Ovary (tissue), 9 donors: ENCODE measurements around the gene PFKL. TPM values are rescaled to one million over a fixed set of nuclear protein-coding genes. Genes with fewer than 3 reads are reported as not detected.
"Not testable (repeated sequence)": the region's sequence is repeated elsewhere in the genome, so short reads cannot be mapped to it uniquely, and the experiment has no call there.

ENCODE experiments used
- DNase-seq, 5 donors: peaks; one replicate each; pipeline ENCODE4 v3.0.0-alpha.2; 2019 to 2020
- H3K27ac ChIP-seq, 2 donors: fragments of 200-600 bp; one replicate each; pipeline versions ENCODE4 v1.5.1 to v1.8.0; 2019 to 2022
- H3K27me3 ChIP-seq: fragments of 200-600 bp; one replicate; pipeline ENCODE4 v1.8.0; 2022
- H3K36me3 ChIP-seq: fragments of 200-600 bp; sonication (generic); one replicate; pipeline ENCODE4 v1.5.1; 2019
- H3K4me1 ChIP-seq: one replicate; pipeline ENCODE4 v1.8.1; 2013; ENCODE audit warnings: mild to moderate bottlenecking, moderate library complexity; ENCODE audit not compliant: insufficient read depth
- H3K4me3 ChIP-seq: fragments of 200-600 bp; sonication (generic); one replicate; pipeline ENCODE4 v1.5.1; 2017
- H3K9me3 ChIP-seq, 2 donors: fragments of 200-600 bp in 1 of 2; sonication (generic) in 1 of 2; one replicate each; pipeline versions ENCODE4 v1.5.1 to v1.8.1; 2013 to 2019; ENCODE audit warnings: mild to moderate bottlenecking in 1 of 2, moderate library complexity in 1 of 2
- EP300 ChIP-seq: sonication (generic); formaldehyde crosslinking; IDR thresholded peaks from one replicate; pipeline ENCODE4 v1.6.1; 2017; ENCODE audit warnings: antibody characterized with exemption
- POLR2A ChIP-seq: fragments of 450-650 bp; IDR thresholded peaks from one replicate; pipeline ENCODE4 v1.6.1; 2017; ENCODE audit warnings: antibody characterized with exemption, mild to moderate bottlenecking, moderate library complexity
- WGBS, 3 donors: extraction: QIAGEN DNeasy Blood & Tissue Kit in 1 of 3; methylation state at CpG; one replicate each; pipeline versions ENCODE4 v1.1.5 to v1.1.7; 2013 to 2017; 5-methylcytosine and 5-hydroxymethylcytosine counted together
- intact Hi-C, 4 donors: fragments of 100-400 bp; cut with DNase I; formaldehyde crosslinking; loops; one replicate each; pipeline versions ENCODE4 v1.11.0 to v1.15.1; 2022 to 2023
- polyA plus RNA-seq, 2 donors: library from polyadenylated mRNA; stranded (reverse); fragments of 200-250 nt in 1 of 2; fragments of 350-450 nt in 1 of 2; fragmentation: Illumina TruSeq in 1 of 2; extraction: RNeasy Lipid Tissue Mini Kit (QIAGEN cat#74804) in 1 of 2; gene quantifications; one replicate each; pipeline ENCODE4 v1.2.3, GENCODE V29; 2013 to 2014
- total RNA-seq, 7 donors: library from RNA; depleted of rRNA in 2 of 7; stranded (reverse); fragments of >200 nt in 2 of 7; fragmentation: NEBNext Ultra II Directional in 3 of 7; extraction: Animal tissue kit (Norgen Biotek cat#: 25700) in 3 of 7; gene quantifications; one replicate each; pipeline versions ENCODE4 v1.1.0 to v1.2.4, GENCODE V29; 2016 to 2023
- TF ChIP-seq, protein P1 (sequence below), 3 donors: fragments of 450-650 bp in 2 of 3; fragments of 200-600 bp in 1 of 3; IDR thresholded peaks; one replicate each; pipeline versions ENCODE4 v1.5.1 to v1.8.0; 2016 to 2022; ENCODE audit warnings: antibody characterized with exemption in 3 of 3, mild to moderate bottlenecking in 1 of 3
- donor health status: DM: no; HTN: no; CAD: no; lungs with moderate emphysema.
- donor health status: DM: no; HTN: no; CAD: no.
- donor health status: Bipolar disorder and iron deficiency.
- donor health status: DM: yes; HTN: yes; CAD: no.
- donor health status: DM: no; HTN: no; CAD: no.
- donor health status: DM: yes; HTN: yes; CAD: no.

The PFKL gene
- total and polyA plus RNA-seq, 9 donors, result 12.6 to 104 (median 81.8) TPM

DNA sequence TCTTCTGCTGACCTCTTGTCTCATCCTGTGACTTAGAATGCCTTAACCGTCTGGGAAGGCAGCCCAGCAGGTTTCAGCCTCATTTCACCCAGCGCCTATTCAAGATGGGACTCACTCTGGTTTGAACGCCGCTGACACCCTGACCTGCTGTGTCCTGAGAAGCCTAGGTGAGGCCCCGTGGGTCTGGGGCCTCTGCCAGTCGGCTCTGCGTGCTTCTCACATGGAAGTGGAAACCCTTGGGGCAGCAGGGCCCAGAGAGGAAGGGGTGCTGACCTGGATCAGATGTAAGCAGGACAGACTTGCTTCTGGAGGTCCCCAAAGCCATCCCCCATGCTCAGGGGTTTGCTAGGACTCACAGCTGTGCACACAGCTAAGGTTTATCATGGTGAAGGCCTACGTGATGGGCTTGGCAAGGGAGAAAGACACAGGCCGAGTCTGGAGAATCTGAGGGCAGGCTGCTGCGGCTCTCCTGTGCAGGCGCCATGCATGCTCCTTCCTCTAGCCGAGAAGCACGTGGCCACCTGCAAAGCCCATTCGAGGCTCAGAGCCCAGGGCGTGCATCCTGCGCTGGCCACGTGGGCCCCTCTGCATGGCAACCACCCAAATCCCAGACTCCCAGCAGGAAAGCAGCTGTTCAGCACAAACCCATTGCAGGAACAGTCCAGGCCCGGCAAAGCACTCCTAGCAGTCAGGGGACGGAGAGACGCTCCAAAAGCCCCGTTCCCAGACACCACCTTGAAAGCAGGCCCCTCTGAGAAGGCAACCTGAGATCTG is 57.4 kb downstream of the PFKL start:
- intact Hi-C loops, result loop anchor here in 1 of 4 donors (10.0 kb wide), 1 partner anchor 108 kb away; no protein-coding TSS in a partner anchor
- TF ChIP-seq, protein P1, sequence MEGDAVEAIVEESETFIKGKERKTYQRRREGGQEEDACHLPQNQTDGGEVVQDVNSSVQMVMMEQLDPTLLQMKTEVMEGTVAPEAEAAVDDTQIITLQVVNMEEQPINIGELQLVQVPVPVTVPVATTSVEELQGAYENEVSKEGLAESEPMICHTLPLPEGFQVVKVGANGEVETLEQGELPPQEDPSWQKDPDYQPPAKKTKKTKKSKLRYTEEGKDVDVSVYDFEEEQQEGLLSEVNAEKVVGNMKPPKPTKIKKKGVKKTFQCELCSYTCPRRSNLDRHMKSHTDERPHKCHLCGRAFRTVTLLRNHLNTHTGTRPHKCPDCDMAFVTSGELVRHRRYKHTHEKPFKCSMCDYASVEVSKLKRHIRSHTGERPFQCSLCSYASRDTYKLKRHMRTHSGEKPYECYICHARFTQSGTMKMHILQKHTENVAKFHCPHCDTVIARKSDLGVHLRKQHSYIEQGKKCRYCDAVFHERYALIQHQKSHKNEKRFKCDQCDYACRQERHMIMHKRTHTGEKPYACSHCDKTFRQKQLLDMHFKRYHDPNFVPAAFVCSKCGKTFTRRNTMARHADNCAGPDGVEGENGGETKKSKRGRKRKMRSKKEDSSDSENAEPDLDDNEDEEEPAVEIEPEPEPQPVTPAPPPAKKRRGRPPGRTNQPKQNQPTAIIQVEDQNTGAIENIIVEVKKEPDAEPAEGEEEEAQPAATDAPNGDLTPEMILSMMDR (IDR thresholded peaks at IDR 0.05), result no peak
- TF ChIP-seq EP300 (no peak), POLR2A (no peak)
- DNase-seq, result no peak
- Histone ChIP-seq H3K27me3 (no peaks in the 10 kb centered on the region), H3K9me3 (no peaks in the 10 kb centered on the region), H3K4me1 (no peaks in the 10 kb centered on the region), H3K4me3 (no peak overlapping the region), H3K27ac (no peak overlapping the region), H3K36me3 (no peaks in the 10 kb centered on the region)
- 69 to 80% (median 78%) methylated on average over 21 of the region's 21 CpGs for WGBS, 3 donors

GRCh38 chr21:44359396-44359795 is 59.5 kb downstream of the PFKL start:
- Histone ChIP-seq H3K27ac (no peak overlapping the region), H3K4me1 (no peaks in the 10 kb centered on the region), H3K9me3 (no peaks in the 10 kb centered on the region), H3K36me3 (no peaks in the 10 kb centered on the region), H3K4me3 (no peak overlapping the region), H3K27me3 (no peaks in the 10 kb centered on the region)
- WGBS, 3 donors, result 84 to 86% (median 86%) methylated on average over 8 of the region's 8 CpGs
- DNase-seq, result no peak
- intact Hi-C loops, result loop anchor here in 1 of 4 donors (10.0 kb wide), 1 partner anchor 105 kb away; no protein-coding TSS in a partner anchor
- TF ChIP-seq EP300 (no peak), POLR2A (no peak)
- TF ChIP-seq, protein P1 (IDR thresholded peaks at IDR 0.05), result no peak

- H3K9me3 ChIP-seq, result peaks cover 0 to 5% of the 10 kb centered on the region in 2 donors
- DNase-seq, result no peak
- no peaks in the 10 kb centered on the region for H3K36me3 ChIP-seq
- intact Hi-C loops, result no loop called here
- no peak overlapping the region for H3K27ac ChIP-seq
- TF ChIP-seq POLR2A (no peak), EP300 (no peak)
- TF ChIP-seq, protein P1 (IDR thresholded peaks at IDR 0.05), result no peak
- H3K27me3 ChIP-seq, result no peaks in the 10 kb centered on the region
- H3K4me3 ChIP-seq, result no peak overlapping the region
- WGBS, 3 donors, result 36 to 48% (median 43%) methylated on average over 8 of the region's 8 CpGs
- no peaks in the 10 kb centered on the region for H3K4me1 ChIP-seq
Measured at GRCh38 chr21:44360159-44360558, 60.3 kb downstream of the PFKL start.

- H3K9me3 ChIP-seq, H3K4me1 ChIP-seq, H3K36me3 ChIP-seq, DNase-seq, intact Hi-C loops, H3K27ac ChIP-seq, H3K27me3 ChIP-seq, H3K4me3 ChIP-seq: not testable (repeated sequence)
- WGBS, 3 donors, result 81 to 95% (median 92%) methylated on average over 5 of the region's 5 CpGs
Measured at GRCh38 chr21:44361903-44362302, 62.0 kb downstream of the PFKL start.

DNA sequence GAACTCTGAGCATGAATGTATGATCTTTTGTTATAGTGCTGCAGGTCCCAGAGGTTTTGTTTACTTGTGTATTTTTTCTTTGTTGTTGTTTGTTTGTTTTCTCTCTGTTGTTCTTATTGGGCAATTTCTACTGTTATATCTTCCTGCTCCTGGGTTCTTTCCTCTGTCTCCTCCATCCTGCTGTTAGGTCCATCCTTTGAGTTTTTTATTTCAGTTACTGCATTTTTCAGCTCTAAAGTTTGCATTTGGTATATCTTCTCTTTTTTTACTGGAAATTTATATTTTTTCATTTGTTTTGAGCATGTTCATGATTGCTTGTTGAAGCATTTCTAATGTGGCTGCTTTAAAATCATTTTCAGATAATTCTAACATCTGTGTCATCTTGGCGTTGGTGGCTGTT is 63.4 kb downstream of the PFKL start:
- H3K36me3 ChIP-seq, result no peaks in the 10 kb centered on the region
- peaks cover 0 to 5% of the 10 kb centered on the region in 2 donors for H3K9me3 ChIP-seq
- TF ChIP-seq, protein P1 (IDR thresholded peaks at IDR 0.05), result no peak
- no peak for TF ChIP-seq EP300
- no peak for TF ChIP-seq POLR2A
- no peaks in the 10 kb centered on the region for H3K27me3 ChIP-seq
- intact Hi-C loops, result no loop called here
- DNase-seq, result no peak
- 90 to 92% (median 92%) methylated on average over 1 of the region's 1 CpG for WGBS, 3 donors
- no peak overlapping the region for H3K27ac ChIP-seq
- H3K4me3 ChIP-seq, result no peak overlapping the region
- no peaks in the 10 kb centered on the region for H3K4me1 ChIP-seq
